ENCODE results near the gene ARSA.

ARSA gene

GRCh38 chr22:50605613-50606074 lies 22.3 kb downstream of the ARSA start:
- Histone ChIP-seq H3K9me3 (ENCODE audit: control extremely low read depth in 1 of 5, control insufficient read depth in 4 of 5, insufficient read depth in 2 of 5, low read depth in 1 of 5, low read length in 4 of 5) (no peaks in the 10 kb centered on the region), H3K4me3 (ENCODE audit: control insufficient read depth in 1 of 7, extremely low read depth in 1 of 7, insufficient read depth in 4 of 7, low read depth in 2 of 7, low read length in 6 of 7) (no peak overlapping the region), H3K27me3 (replicated peaks in 2 of 5; ENCODE audit: control insufficient read depth in 4 of 5, insufficient read depth in 5 of 5, low read length in 4 of 5) (peaks cover 3 to 87% (median 31%) of the 10 kb centered on the region in 5 experiments), H3K36me3 (ENCODE audit: control insufficient read depth in 4 of 4, insufficient read depth in 4 of 4, low read length in 3 of 4) (no peaks in the 10 kb centered on the region), H3K27ac (ENCODE audit: insufficient read depth in 1 of 2, low read depth in 1 of 2, low read length in 2 of 2, poor library complexity in 1 of 2, severe bottlenecking in 2 of 2) (no peak overlapping the region), H3K4me1 (ENCODE audit: control extremely low read depth in 1 of 4, control insufficient read depth in 4 of 4, insufficient read depth in 4 of 4, low read length in 3 of 4) (peaks cover 0 to 9% (median 3%) of the 10 kb centered on the region in 4 experiments)
- CTCF ChIA-PET, result interaction anchor here (1.2 to 1.3 kb wide), 2 partner anchors 13 to 33 kb away, joined by 3 to 7 read pairs; no protein-coding TSS in a partner anchor
- DNase-seq, result no peak
- 78% methylated on average over 17 of the region's 20 CpGs for WGBS (ENCODE audit: insufficient coverage)
- POLR2A ChIA-PET, result no interaction called here

- H3K27me3 ChIP-seq (replicated peaks in 2 of 5; ENCODE audit: control insufficient read depth in 4 of 5, insufficient read depth in 5 of 5, low read length in 4 of 5), result peaks cover 3 to 82% (median 31%) of the 10 kb centered on the region in 5 experiments
- ChIA-PET CTCF (interaction anchor here (1.3 kb wide), 1 partner anchor 33 kb away, joined by 3 read pairs; no protein-coding TSS in a partner anchor), POLR2A (no interaction called here)
Observed at GRCh38 chr22:50605002-50605612, 22.8 kb downstream of the ARSA start.

DNA sequence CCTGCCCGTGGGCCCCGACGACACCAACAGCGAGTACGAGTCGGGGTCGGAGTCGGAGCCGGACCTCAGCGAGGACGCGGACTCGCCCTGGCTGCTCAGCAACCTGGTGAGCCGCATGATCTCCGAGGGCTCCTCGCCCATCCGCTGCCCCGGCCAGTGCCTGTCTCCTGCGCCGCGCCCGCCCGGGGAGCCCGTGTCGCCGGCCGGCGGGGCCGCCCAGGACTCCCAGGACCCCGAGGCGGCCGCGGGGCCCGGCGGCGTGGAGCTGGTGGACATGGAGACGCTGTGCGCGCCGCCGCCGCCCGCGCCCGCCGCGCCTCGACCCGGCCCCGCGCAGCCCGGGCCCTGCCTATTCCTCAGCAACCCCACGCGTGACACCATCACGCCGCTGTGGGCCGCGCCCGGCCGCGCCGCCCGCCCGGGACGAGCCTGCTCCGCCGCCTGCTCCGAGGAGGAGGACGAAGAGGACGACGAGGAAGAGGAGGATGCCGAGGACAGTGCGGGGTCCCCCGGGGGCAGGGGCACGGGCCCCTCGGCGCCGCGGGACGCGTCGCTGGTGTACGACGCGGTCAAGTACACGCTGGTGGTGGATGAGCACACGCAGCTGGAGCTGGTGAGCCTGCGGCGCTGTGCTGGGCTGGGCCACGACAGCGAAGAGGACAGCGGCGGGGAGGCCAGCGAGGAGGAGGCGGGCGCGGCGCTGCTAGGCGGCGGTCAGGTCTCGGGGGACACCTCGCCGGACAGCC lies 23.5 kb downstream of the ARSA start:
- no peak overlapping the region for H3K27ac ChIP-seq (ENCODE audit: insufficient read depth in 1 of 2, low read depth in 1 of 2, low read length in 2 of 2, poor library complexity in 1 of 2, severe bottlenecking in 2 of 2)
- H3K27me3 ChIP-seq (replicated peaks in 2 of 5; ENCODE audit: control insufficient read depth in 4 of 5, insufficient read depth in 5 of 5, low read length in 4 of 5), result peaks cover 3 to 82% (median 35%) of the 10 kb centered on the region in 5 experiments
- H3K36me3 ChIP-seq (ENCODE audit: control insufficient read depth in 4 of 4, insufficient read depth in 4 of 4, low read length in 3 of 4), result no peaks in the 10 kb centered on the region
- WGBS (ENCODE audit: insufficient coverage), result 24% methylated on average over 52 of the region's 103 CpGs
- no peak for DNase-seq
- H3K4me1 ChIP-seq (ENCODE audit: control extremely low read depth in 1 of 4, control insufficient read depth in 4 of 4, insufficient read depth in 4 of 4, low read length in 3 of 4), result peaks cover 0 to 9% (median 6%) of the 10 kb centered on the region in 4 experiments
- no peaks in the 10 kb centered on the region for H3K9me3 ChIP-seq (ENCODE audit: control extremely low read depth in 1 of 5, control insufficient read depth in 4 of 5, insufficient read depth in 2 of 5, low read depth in 1 of 5, low read length in 4 of 5)
- no peak overlapping the region for H3K4me3 ChIP-seq (ENCODE audit: control insufficient read depth in 1 of 7, extremely low read depth in 1 of 7, insufficient read depth in 4 of 7, low read depth in 2 of 7, low read length in 6 of 7)
- POLR2A ChIA-PET, result no interaction called here
- CTCF ChIA-PET, result interaction anchor here (1.4 to 1.6 kb wide), 2 partner anchors 40 to 79 kb away, joined by 4 to 5 read pairs; partner anchors contain the start of gene SCO2

More at GRCh38 chr22:50605002-50605612, 22.8 kb downstream of the ARSA start:
- Histone ChIP-seq H3K9me3 (ENCODE audit: control extremely low read depth in 1 of 5, control insufficient read depth in 4 of 5, insufficient read depth in 2 of 5, low read depth in 1 of 5, low read length in 4 of 5) (no peaks in the 10 kb centered on the region), H3K4me1 (ENCODE audit: control extremely low read depth in 1 of 4, control insufficient read depth in 4 of 4, insufficient read depth in 4 of 4, low read length in 3 of 4) (peaks cover 0 to 9% (median 4%) of the 10 kb centered on the region in 4 experiments), H3K27ac (ENCODE audit: insufficient read depth in 1 of 2, low read depth in 1 of 2, low read length in 2 of 2, poor library complexity in 1 of 2, severe bottlenecking in 2 of 2) (no peak overlapping the region), H3K36me3 (ENCODE audit: control insufficient read depth in 4 of 4, insufficient read depth in 4 of 4, low read length in 3 of 4) (no peaks in the 10 kb centered on the region), H3K4me3 (ENCODE audit: control insufficient read depth in 1 of 7, extremely low read depth in 1 of 7, insufficient read depth in 4 of 7, low read depth in 2 of 7, low read length in 6 of 7) (no peak overlapping the region)
- 81% methylated on average over 19 of the region's 23 CpGs for WGBS (ENCODE audit: insufficient coverage)
- no peak for DNase-seq

DNA sequence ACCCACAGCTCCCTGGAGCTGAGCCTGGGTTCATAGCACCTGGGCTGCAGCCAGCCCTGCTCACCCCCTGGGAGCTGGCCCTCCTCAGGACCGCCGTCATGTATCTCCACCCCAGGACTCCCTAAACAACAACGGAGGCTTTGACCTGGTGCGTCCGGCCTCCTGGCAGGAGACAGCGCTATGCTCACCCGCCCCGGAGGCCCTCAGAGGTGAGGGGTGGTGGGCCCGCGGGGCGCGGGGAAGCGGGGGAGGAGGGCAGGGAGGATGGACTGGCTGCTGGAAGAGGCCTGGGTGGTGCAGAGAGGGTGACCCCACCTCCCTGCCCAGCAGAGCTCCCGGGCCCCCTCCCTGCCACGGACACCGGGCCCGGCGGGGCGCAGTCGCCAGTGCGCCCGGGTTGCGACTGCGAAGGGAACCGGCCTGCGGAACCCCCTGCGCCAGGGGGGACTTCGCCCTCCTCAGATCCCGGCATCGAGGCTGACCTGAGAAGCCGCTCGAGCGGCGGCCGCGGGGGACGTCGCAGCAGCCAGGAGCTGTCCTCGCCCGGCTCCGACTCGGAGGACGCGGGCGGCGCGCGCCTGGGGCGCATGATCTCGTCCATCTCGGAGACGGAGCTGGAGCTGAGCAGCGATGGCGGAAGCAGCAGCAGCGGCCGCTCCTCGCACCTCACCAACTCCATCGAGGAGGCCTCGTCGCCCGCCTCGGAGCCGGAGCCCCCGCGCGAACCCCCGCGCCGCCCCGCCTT lies 24.3 kb downstream of the ARSA start:
- ChIA-PET CTCF (interaction anchor here (1.4 to 1.6 kb wide), 2 partner anchors 40 to 78 kb away, joined by 4 to 5 read pairs; partner anchors contain the start of gene SCO2), POLR2A (no interaction called here)
- Histone ChIP-seq H3K4me3 (ENCODE audit: control insufficient read depth in 1 of 7, extremely low read depth in 1 of 7, insufficient read depth in 4 of 7, low read depth in 2 of 7, low read length in 6 of 7) (no peak overlapping the region), H3K27ac (ENCODE audit: insufficient read depth in 1 of 2, low read depth in 1 of 2, low read length in 2 of 2, poor library complexity in 1 of 2, severe bottlenecking in 2 of 2) (no peak overlapping the region), H3K4me1 (ENCODE audit: control extremely low read depth in 1 of 4, control insufficient read depth in 4 of 4, insufficient read depth in 4 of 4, low read length in 3 of 4) (peaks cover 0 to 9% (median 6%) of the 10 kb centered on the region in 4 experiments), H3K27me3 (replicated peaks in 2 of 5; ENCODE audit: control insufficient read depth in 4 of 5, insufficient read depth in 5 of 5, low read length in 4 of 5) (peaks cover 3 to 89% (median 36%) of the 10 kb centered on the region in 5 experiments), H3K9me3 (ENCODE audit: control extremely low read depth in 1 of 5, control insufficient read depth in 4 of 5, insufficient read depth in 2 of 5, low read depth in 1 of 5, low read length in 4 of 5) (no peaks in the 10 kb centered on the region), H3K36me3 (ENCODE audit: control insufficient read depth in 4 of 4, insufficient read depth in 4 of 4, low read length in 3 of 4) (no peaks in the 10 kb centered on the region)
- DNase-seq, result peak in 2 of 3 donors; percentile 26 to 35
- 5% methylated on average over 63 of the region's 70 CpGs for WGBS (ENCODE audit: insufficient coverage)

GRCh38 chr22:50602338-50602700 lies 25.6 kb downstream of the ARSA start:
- POLR2A ChIA-PET, result interaction anchor here (0.6 kb wide), 1 partner anchor 18 kb away, joined by 4 read pairs; no protein-coding TSS in a partner anchor
- CTCF ChIA-PET, result interaction anchor here (0.7 to 1.3 kb wide), 3 partner anchors 19 to 89 kb away, joined by 3 to 4 read pairs (median 3); no protein-coding TSS in a partner anchor
- peaks cover 3 to 85% (median 33%) of the 10 kb centered on the region in 5 experiments for H3K27me3 ChIP-seq (replicated peaks in 2 of 5; ENCODE audit: control insufficient read depth in 4 of 5, insufficient read depth in 5 of 5, low read length in 4 of 5)
- peaks cover 0 to 9% (median 6%) of the 10 kb centered on the region in 4 experiments for H3K4me1 ChIP-seq (ENCODE audit: control extremely low read depth in 1 of 4, control insufficient read depth in 4 of 4, insufficient read depth in 4 of 4, low read length in 3 of 4)
- no peak overlapping the region for H3K4me3 ChIP-seq (ENCODE audit: control insufficient read depth in 1 of 7, extremely low read depth in 1 of 7, insufficient read depth in 4 of 7, low read depth in 2 of 7, low read length in 6 of 7)
- DNase-seq, result no peak
- H3K9me3 ChIP-seq (ENCODE audit: control extremely low read depth in 1 of 5, control insufficient read depth in 4 of 5, insufficient read depth in 2 of 5, low read depth in 1 of 5, low read length in 4 of 5), result no peaks in the 10 kb centered on the region
- 59% methylated on average over 2 of the region's 2 CpGs for WGBS (ENCODE audit: insufficient coverage)
- no peaks in the 10 kb centered on the region for H3K36me3 ChIP-seq (ENCODE audit: control insufficient read depth in 4 of 4, insufficient read depth in 4 of 4, low read length in 3 of 4)
- no peak overlapping the region for H3K27ac ChIP-seq (ENCODE audit: insufficient read depth in 1 of 2, low read depth in 1 of 2, low read length in 2 of 2, poor library complexity in 1 of 2, severe bottlenecking in 2 of 2)

DNA sequence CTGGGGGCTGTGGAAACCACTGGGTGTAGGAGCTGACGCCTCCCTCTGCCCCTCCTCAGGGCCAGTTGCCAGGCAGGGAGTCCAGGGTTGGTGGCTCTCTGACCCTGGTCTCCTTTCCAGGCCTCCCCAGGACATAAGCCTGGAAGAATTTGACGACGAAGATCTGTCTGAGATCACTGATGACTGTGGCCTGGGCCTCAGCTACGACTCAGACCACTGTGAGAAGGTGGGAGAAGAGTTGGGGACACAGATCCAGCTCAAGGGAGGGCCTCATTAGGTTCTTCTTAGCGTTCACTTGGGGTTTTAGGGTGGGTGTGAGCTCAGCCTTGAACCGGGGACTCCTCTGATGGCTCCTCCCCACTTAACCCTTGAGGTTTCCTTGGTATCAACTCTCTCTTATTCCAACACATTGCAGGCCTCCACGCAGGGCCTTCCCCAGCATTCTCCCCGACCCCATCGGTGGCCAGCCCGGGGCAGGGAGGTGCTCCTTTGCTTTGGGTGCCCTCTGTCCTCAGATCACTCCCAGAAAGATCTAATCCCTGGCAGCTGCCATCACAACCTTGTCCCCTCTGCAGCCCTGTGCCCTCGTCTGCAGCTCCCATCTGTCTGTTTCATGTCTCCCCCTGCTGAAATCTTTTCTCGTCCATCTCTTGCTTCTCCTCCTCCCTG lies 26.1 kb downstream of the ARSA start:
- Histone ChIP-seq H3K27me3 (replicated peaks in 2 of 5; ENCODE audit: control insufficient read depth in 4 of 5, insufficient read depth in 5 of 5, low read length in 4 of 5) (peaks cover 3 to 80% (median 30%) of the 10 kb centered on the region in 5 experiments), H3K4me1 (ENCODE audit: control extremely low read depth in 1 of 4, control insufficient read depth in 4 of 4, insufficient read depth in 4 of 4, low read length in 3 of 4) (peaks cover 0 to 9% (median 6%) of the 10 kb centered on the region in 4 experiments), H3K36me3 (ENCODE audit: control insufficient read depth in 4 of 4, insufficient read depth in 4 of 4, low read length in 3 of 4) (peaks cover 0 to 2% (median 0%) of the 10 kb centered on the region in 4 experiments), H3K9me3 (ENCODE audit: control extremely low read depth in 1 of 5, control insufficient read depth in 4 of 5, insufficient read depth in 2 of 5, low read depth in 1 of 5, low read length in 4 of 5) (no peaks in the 10 kb centered on the region), H3K4me3 (ENCODE audit: control insufficient read depth in 1 of 7, extremely low read depth in 1 of 7, insufficient read depth in 4 of 7, low read depth in 2 of 7, low read length in 6 of 7) (no peak overlapping the region), H3K27ac (ENCODE audit: insufficient read depth in 1 of 2, low read depth in 1 of 2, low read length in 2 of 2, poor library complexity in 1 of 2, severe bottlenecking in 2 of 2) (no peak overlapping the region)
- WGBS (ENCODE audit: insufficient coverage), result 57% methylated on average over 8 of the region's 12 CpGs
- ChIA-PET POLR2A (interaction anchor here (0.6 kb wide), 1 partner anchor 18 kb away, joined by 4 read pairs; no protein-coding TSS in a partner anchor), CTCF (interaction anchor here (0.7 to 1.3 kb wide), 4 partner anchors 10 to 90 kb away, joined by 3 to 4 read pairs (median 3); no protein-coding TSS in a partner anchor)
- DNase-seq, result no peak
